ENCODE results near the gene PNPLA2. TPM values are rescaled to one million over a fixed set of nuclear protein-coding genes. Genes with fewer than 3 reads are reported as not detected.

PNPLA2 gene, protein sequence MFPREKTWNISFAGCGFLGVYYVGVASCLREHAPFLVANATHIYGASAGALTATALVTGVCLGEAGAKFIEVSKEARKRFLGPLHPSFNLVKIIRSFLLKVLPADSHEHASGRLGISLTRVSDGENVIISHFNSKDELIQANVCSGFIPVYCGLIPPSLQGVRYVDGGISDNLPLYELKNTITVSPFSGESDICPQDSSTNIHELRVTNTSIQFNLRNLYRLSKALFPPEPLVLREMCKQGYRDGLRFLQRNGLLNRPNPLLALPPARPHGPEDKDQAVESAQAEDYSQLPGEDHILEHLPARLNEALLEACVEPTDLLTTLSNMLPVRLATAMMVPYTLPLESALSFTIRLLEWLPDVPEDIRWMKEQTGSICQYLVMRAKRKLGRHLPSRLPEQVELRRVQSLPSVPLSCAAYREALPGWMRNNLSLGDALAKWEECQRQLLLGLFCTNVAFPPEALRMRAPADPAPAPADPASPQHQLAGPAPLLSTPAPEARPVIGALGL
- total RNA-seq, result 6.5 TPM

DNA sequence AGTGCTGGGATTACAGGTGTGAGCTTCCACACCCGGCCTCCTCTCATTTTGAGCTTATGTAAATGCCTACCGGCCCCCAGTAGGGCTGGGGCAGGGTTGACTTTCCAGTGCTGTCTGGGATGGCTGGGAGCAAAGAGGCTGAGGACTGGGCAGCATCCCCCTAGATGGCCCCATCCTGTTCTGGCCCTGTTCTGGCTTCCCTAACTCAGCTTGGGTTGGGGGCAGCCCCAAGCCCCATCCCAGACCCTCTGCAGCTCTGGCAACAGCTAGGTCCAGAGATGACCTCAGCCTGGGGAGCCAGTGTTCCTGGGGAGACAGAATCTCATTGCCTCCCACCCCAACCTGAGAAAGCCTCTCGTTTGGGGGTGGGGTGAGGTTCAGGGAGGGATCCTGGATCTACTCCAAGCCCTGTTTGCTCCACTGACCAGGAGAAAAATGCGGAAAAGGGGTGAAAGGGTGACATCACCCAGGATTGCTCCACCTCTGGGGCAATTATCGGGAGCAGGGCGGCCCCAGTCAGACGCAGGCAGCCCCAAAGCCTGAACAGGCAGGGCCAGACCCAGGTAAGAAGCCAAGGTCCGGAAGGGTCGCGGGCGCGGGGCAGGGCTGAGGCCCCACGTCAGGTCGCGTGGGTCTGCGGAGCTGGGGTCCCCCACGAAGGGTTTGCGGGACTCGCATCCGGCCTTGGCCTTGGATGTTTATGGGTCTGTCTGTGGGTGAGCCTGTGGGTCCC lies at the start of gene PNPLA2:
TSS of gene PNPLA2 (plus strand) at position 519 of the 733 bp plus-strand sequence. CDS start 805 bp downstream, outside the sequence.

DNA sequence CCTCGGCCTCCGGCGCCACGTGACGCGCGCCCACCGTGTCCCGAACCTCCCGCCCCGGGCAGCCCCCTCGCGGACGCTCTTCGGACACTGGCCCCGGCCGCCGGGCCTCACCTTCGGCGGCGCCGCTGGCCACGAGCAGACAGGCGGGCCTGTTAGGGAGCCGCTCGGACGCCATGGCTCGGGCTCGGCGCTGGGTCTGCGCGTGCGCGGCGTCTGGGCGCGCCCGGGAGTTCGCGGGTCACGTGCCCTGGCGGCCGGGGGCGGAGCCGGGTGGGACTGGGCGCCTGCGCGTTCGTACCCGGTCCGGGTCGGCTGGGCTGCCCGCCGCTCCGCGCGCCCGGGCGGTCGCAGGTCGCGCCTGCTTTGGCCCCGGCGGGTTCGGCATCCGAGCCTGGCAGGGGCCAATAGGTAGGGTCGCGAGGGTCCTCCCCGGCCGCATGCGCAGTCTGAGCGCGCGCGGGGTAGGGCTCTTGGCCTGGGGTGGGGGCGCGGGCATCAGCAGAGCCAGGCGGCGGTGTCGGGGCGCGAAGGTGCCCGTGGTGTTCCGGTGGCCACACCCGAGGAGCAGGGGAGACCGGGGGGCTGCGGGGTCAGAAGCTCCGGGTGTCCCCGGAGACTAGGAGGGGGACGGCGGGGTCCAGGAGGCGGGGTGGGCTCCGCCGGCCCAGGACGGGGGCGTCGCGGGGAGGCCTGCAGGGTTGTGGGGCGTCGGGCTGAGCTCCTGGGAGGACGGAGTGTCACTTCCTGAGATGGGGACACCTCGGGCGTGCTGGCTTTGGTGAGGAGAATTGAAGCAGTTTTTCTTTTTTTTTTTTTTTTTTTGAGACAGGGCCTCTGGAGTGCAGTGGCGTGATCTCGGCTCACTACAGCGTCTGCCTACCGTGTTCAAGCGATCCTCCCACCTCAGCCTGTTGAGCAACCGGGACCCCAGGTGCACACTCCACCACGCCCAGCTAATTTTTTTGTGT lies 41.1 kb upstream of the PNPLA2 start, which contains the start of gene GATD1:
TSS of gene GATD1 (minus strand) at position 200 of the 968 bp plus-strand sequence. CDS start at position 175, 25 bp downstream.

DNA sequence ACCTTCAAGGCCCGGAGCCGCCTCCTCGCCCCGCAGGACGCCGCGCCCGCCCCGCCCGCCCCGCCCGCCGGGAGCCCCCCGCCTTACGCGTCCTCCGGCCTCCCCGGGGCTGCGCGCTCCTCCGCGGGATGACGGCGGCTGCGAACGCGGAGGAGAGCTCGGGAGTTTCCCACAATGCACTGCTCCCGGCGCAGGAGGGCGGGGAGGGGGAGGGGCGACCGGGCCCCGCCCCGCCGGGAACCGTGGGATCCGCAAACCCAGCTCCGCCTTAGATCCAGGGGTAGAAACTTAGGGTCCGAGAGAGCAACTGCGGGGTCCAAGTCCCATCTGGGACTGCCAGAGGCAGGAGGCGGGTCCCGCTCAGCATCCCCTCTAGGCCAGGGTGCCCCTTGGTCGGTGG lies 28.8 kb upstream of the PNPLA2 start, which contains the start of gene CEND1:
TSS of gene CEND1 (minus strand) at position 148 of the 400 bp plus-strand sequence. CDS start 1,514 bp downstream, outside the sequence.

DNA sequence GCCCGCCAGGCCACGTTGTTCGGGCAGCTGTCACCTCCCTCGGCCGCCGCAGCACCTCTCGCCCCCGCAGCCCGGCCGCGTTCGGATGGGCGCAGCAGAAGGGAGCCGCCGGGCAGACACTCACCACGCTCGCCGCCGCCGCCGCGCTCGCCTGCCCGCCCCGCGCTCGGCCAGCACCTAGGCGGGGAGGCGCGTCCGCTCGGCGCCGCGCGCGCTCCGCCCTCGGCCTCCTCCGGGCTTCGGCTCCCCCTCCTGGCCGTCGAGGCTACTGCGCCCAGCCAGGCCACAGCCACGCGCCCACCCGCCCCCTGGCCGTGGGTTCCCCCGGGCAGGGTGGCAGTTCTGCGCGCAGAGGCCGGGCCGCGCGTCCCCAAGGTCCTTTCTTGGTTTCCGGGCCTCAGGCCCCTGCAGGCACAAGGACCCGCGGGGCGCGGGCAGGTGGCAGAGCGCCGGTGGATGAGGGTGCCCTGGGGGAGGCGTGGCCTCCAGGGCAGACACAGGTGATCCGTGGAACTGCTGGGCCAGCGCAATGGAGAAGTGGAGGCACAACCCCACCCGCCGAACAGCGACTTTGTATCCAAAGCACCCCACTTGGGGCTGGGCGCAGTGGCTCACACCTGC lies 20.5 kb upstream of the PNPLA2 start, which contains the start of gene SLC25A22:
TSS of gene SLC25A22 (minus strand) at position 189 of the 621 bp plus-strand sequence. CDS start 3,275 bp downstream, outside the sequence.

DNA sequence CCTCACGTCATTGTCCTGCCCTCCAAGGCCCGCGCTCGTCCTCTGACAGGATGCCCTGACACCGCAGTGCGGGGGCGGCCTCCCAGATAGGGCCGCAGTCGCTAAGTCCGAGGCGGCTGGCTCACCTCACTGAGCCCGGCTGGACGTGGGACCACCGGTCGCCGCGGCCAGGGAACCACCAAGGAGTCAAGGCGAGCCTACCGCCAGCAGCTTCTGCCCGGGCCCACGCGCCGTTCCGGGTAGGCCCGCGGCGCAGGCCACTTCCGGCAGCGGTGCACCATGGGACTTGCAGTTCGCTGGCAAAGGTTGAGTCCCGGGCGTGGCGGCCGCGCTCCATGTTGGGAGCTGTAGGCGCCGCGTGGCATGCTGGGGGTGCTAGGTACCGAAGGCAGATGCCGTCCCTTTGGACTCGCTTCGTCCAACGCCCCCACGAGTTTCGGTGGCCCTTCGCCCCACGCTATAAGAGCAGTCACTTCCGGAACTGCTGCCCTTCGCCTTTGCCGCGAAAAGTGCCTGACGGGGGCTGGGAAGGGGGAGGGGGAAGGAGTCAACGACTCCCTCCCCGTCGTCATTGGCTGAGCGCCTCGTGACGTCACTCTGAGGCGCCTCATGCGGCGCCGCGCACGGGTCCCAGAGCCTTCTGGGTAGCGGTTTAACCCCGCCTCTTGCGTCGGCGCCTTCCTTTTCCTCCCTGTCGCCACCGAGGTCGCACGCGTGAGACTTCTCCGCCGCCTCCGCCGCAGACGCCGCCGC lies 9.3 kb upstream of the PNPLA2 start, which contains the start of gene RPLP2:
TSS of gene RPLP2 (plus strand) at position 681 of the 753 bp plus-strand sequence. CDS start 268 bp downstream, outside the sequence.

DNA sequence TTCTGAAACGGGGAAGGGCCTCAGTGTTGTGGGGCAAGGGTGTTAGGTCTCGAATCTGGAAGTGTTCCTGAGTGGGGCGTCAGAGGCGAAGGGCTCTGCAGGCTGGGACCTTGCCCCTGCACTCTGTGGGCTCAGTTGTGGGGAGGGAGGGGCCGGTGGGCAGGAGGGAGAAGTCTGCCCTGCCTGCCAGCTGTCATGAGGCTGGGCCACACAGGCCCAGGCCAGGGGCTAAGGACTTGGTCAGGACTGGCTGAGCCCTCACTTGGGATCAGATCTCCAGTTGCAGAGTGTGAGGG lies 9.1 kb downstream of the PNPLA2 start, which contains the start of gene CRACR2B:
TSS of gene CRACR2B (plus strand) at position 23 of the 296 bp plus-strand sequence. CDS start 689 bp downstream, outside the sequence.

DNA sequence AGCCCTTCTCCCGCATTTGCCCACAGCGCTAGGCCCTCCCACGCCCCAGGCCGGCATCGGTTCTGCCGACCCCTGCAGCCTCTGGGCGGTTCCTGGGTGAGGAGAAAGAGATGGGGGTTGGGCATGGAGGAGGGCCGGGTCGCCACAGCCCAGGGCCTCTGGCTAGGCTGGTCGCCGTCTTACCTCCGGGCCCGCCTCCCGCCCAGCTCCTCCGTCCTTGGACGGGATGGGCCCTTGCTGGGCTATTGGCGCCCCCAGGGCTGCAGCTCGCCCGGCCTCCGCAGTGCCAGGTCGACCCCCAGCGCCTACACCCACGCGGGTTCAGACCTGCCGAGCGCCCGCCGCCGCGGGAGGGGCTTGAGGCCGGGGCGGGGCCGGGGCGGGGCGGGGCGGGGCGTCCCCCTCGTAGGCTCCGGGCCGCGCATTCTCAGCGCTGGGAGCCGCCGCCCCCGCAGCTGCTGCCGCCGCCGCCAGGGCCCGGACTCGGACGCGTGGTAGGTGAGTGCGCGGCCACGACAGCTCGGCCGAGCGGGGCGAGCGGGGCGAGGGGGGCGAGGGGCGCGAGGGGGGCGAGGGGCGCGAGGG lies 13.9 kb downstream of the PNPLA2 start, which contains the start of gene CD151:
TSS of gene CD151 (plus strand) at position 424 of the 585 bp plus-strand sequence. CDS start 3,118 bp downstream, outside the sequence.

DNA sequence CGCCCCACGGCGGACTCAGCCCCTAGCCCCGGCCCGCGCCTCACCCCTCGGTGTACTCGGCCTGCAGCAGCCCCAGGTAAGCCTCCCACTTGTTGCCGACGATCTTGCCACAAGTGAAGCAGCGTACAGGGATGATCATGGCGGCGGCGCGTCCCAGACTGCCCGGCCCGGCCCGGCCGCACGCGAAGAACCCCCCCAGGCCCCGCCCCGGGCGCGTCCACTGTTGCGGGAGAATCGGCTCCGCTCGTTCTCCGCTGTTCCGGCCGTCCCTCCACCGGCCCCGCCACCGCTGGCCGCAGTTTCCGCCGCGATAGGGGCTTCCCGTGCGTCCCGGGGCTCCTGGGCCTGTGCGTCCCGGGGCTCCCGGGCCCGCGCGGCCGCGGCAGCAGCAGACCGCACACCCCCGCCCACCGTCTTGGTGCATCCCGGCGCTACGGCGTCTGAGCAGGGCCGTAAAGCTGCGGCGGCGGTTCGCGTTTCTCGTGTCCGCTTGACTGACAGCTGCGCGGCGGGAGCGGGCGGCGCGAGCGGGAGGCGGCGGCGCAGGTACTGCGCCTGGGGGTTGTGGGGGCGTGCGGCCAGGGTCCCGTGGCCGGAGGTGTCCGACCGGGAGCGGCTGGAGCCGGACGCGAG lies 23.8 kb downstream of the PNPLA2 start, which contains the start of the genes POLR2L and TSPAN4:
TSS of gene POLR2L (minus strand) at position 160 of the 633 bp plus-strand sequence. CDS start at position 139, 21 bp downstream.
TSS of gene TSPAN4 (plus strand) at position 483 of the 633 bp plus-strand sequence. CDS start 7,453 bp downstream, outside the sequence.

Small RNA genes within 50 kb of the gene (small RNA-seq; reads per million reads assigned to genes)
- not detected for gene SNORA52

Other genes starting within 250 kb of the PNPLA2 start
- gene PHRF1, start 242.4 kb upstream of the PNPLA2 start, total RNA-seq, result 24.0 TPM
- gene IRF7, start 203.0 kb upstream of the PNPLA2 start, total RNA-seq, result 3.9 TPM
- 0.23 TPM for gene CDHR5, start 194.0 kb upstream of the PNPLA2 start, total RNA-seq
- gene SCT, start 191.7 kb upstream of the PNPLA2 start, total RNA-seq, result not detected
- gene DRD4, start 181.6 kb upstream of the PNPLA2 start, total RNA-seq, result not detected
- 76.6 TPM for gene DEAF1, start 123.7 kb upstream of the PNPLA2 start, total RNA-seq
- 12.0 TPM for gene TMEM80, start 123.1 kb upstream of the PNPLA2 start, total RNA-seq
- 4.2 TPM for gene EPS8L2, start 112.7 kb upstream of the PNPLA2 start, total RNA-seq
- 76.1 TPM for gene TALDO1, start 71.5 kb upstream of the PNPLA2 start, total RNA-seq
- gene GATD1, start 41.4 kb upstream of the PNPLA2 start, total RNA-seq, result 40.8 TPM
- 19.4 TPM for gene CEND1, start 28.8 kb upstream of the PNPLA2 start, total RNA-seq
- gene SLC25A22, start 20.6 kb upstream of the PNPLA2 start, total RNA-seq, result 24.7 TPM
- gene PIDD1, start 13.7 kb upstream of the PNPLA2 start, total RNA-seq, result 5.5 TPM
- 265 TPM for gene RPLP2, start 8.9 kb upstream of the PNPLA2 start, total RNA-seq
- gene CRACR2B, start 9.0 kb downstream of the PNPLA2 start, total RNA-seq, result 2.8 TPM
- gene CD151, start 14.0 kb downstream of the PNPLA2 start, total RNA-seq, result 37.6 TPM
- 45.2 TPM for gene POLR2L, start 23.6 kb downstream of the PNPLA2 start, total RNA-seq
- gene TSPAN4, start 23.9 kb downstream of the PNPLA2 start, total RNA-seq, result 28.6 TPM
- 37.4 TPM for gene CHID1, start 91.9 kb downstream of the PNPLA2 start, total RNA-seq
- gene AP2A2, start 107.0 kb downstream of the PNPLA2 start, total RNA-seq, result 67.4 TPM
- gene MUC6, start 217.8 kb downstream of the PNPLA2 start, total RNA-seq, result not detected

Measured in diencephalon (tissue), 1 donor.